Muscle of back (tissue), 11 donors: ENCODE measurements around the gene IL1B. TPM values are rescaled to one million over a fixed set of nuclear protein-coding genes. Genes with fewer than 3 reads are reported as not detected.

Experiments used
- DNase-seq, 3 donors: peaks; one replicate each; pipeline versions ENCODE4 v3.0.0 to v3.0.0-alpha.2; 2013
- polyA plus RNA-seq, 10 donors: library from polyadenylated mRNA; unstranded; fragments of 120-200 nt; gene quantifications; one replicate each; pipeline ENCODE4 v1.2.1, GENCODE V29; 2013; ENCODE audit not compliant: insufficient read length in 10 of 10

Gene IL1B
- polyA plus RNA-seq, 10 donors, result 0.34 to 4.9 (median 0.59) TPM; not detected in 1

DNA sequence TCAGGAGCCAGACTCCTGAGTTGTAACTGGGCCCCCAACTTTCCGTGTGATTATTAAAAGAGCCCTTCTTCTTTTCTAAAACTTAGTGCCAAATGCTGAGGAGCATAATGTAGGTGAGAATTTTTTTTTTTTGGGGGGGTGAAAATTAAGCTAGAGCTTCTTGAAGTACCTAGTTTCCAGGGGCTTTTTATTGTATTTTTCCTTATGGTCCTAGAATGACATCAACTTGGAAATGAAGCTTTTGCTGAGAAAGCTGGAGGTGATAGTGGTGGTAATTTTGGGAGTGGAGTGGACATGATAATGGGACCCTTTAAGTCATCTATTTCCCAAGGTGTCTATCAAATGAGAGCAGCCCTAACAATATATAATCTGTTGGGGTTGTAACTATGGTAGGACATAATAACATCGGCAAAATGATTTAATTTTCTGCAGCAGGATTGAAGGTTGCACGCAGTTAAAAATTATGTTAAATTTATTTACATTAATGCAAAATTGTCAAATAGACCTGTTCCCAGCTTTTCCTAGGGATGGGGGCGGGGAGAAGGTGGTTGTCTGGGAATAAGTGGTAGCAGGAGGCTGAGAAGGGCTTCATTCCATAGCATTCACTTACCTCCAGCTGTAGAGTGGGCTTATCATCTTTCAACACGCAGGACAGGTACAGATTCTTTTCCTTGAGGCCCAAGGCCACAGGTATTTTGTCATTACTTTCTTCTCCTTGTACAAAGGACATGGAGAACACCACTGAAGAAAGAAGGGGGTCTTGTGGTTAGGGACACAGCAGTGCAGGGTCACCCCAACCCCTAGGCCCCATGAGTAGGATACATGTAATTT lies 5.7 kb downstream of the IL1B start:
- DNase-seq, result no peak

DNA sequence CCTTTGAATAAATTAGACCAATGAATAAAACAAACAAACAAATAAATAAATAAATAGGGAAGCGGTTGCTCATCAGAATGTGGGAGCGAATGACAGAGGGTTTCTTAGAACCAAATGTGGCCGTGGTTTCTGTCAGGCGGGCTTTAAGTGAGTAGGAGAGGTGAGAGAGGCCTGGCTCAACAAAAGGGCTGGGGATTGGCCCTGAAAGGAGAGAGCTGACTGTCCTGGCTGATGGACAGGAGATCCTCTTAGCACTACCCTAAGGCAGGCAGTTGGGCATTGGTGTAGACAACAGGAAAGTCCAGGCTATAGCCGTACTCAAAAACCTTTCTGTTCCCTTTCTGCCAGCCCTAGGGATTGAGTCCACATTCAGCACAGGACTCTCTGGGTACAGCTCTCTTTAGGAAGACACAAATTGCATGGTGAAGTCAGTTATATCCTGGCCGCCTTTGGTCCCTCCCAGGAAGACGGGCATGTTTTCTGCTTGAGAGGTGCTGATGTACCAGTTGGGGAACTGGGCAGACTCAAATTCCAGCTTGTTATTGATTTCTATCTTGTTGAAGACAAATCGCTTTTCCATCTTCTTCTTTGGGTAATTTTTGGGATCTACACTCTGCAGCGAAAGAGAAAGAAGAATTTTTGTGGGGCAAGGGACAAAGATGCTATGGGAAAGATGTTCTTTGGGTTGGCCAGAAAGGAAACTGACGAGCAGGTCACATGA lies 6.5 kb downstream of the IL1B start:
- no peak for DNase-seq

DNA sequence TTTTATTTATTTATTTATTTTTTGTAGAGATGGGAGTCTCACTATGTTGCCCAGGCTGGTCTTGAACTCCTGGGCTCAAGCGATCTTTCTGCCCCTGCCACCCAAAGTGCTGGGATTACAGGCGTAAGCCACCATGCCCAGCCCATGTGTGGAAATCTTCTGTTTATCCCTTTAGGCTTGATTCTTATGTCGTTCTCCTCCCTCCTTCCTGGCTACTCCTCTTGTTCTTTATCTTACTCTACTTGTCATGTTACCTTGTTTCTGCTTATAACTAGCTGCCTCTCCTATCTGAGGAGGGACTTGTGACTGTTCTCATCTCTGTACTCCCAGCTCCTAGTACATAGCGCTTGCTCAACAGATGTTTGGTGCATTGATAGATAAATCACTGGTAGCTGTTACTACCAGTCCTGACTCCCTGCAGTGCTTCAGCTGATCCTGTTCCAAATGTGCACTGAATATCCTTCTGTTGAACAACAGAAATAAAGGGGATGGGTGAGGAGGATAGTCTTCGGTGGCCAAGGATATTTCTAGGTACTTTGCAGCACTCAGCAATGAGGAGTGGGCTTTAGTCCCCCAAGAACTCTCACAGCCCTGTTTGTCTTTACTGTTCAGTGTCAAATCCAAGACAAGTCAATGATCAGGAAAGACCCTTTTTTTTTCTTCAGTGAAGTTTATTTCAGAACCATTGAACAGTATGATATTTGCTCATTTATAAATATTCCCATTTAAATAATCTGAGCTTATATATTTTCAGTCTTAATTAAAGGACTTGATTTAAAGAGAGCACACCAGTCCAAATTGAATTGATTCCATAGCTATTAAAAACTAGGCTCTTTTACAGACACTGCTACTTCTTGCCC lies 7.2 kb downstream of the IL1B start:
- no peak for DNase-seq

DNA sequence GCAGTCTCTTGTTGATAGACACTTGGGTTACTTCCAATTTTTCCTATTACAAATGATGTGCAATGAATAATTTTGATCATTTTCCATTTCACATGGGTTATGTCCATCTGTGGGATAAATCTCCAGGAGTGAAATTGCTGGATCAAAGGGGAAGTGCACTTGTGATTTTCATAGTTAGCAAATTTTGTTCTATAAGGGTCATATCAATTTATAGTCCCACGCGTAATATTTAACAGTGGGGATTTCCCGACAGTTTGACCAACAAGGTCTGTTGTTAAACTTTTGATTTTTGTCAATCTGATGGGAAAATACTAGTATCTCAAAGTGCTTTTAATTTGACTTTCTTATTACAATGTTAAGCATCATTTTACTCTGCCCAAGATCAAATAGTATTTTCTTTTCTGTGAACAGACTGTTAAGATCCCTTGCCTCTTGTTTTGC lies 8.3 kb downstream of the IL1B start:
- DNase-seq, result no peak

DNA sequence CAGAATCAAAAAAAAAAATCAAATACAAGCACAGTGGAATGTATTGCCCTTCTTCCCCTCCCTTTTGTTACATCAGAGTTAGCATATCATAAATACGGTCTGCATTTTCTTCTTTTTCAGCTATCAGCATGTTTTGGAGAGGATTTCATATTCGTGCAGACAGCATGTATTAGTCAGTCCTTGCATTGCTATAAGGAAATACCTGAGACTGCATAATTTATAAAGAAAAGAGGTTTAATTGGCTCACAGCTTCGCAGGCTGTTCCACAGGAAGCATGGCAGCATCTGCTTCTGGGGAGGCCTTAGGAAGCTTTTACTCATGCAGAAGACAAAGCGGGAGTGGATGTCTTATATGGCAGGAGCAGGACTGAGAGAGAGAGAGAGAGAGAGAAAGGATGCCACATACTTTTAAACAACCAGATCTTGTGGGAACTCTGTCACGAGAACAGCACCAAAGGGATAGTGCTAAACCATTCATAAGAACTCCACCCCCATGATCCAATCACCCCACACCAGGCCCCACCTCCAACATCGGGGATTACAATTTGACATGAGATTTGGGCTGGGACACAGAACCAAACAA lies 8.9 kb downstream of the IL1B start:
- DNase-seq, result no peak

DNA sequence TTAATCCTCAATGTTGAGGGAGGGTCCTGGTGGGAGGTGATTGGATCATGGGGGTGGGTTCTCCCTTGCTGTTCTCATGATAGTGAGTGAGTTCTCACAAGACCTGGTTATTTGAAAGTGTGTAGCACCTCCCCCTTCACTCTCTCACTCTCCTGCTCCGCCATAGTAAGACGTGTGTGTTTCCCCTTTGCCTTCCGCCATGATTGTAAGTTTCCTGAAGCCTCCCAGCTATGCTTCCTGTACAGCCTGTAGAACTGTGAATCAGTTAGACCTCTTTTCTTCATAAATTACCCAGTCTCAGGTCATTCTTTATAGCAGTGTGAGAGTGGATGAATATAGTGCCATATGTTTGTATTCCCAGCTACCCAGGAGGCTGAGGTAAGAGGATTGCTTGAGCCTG lies 9.6 kb downstream of the IL1B start:
- DNase-seq, result no peak

DNA sequence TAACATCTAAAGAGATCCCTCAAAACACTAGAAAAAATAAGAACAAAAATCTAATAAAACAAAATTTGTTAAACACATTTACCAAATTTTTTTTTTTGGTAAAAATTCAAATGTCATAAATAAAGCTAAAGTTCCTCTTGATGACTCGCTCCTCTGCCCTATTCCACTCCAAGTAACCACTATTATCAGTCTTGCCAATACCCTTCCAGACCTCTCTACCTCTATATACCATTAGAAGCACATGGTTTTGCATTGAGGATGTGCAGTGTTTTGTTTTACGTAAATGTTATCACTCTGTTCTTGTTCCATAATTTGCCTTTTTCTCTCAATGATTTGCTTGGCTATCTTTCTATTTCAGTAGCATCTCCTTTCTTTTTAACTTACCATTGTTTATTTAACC lies 10.9 kb downstream of the IL1B start:
- DNase-seq, result no peak

DNA sequence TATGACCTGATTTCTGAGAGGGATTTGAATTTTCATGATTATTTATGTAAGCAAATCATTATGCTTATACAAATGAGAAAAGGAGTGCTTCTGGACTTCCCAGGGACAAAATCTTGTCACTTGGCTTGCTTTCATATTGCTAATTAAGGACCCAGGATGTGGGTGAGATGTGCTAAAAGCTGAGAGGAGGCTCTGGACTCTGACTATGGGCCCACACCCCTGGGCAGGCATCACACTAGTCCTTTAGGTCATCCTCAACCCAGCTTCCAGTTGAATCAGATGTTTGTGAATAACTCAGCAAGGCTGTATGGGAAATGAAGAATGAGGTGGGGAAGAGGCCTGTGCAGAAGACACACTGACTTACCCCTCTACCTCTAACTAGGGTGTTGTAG lies 11.9 kb downstream of the IL1B start:
- DNase-seq, result no peak

DNA sequence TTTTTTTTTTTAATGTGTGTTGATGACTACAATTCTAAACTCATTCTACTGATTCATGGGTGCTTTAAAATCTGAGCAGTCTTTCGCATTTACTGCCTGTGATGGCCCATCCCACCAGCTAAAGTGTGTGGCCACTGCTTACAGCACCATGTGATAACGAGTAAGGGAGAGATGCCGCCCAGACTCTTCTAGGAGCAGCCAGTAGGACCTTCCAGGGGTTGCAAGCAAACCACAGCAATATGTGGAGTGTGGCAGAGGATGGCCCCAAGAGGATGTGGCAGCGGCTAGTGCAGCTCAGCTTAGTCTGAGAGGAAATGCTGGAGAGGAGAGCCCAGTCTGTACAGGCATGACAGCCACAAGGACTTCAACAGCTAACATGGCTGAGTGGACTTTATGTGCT lies 14.9 kb downstream of the IL1B start:
- no peak for DNase-seq

DNA sequence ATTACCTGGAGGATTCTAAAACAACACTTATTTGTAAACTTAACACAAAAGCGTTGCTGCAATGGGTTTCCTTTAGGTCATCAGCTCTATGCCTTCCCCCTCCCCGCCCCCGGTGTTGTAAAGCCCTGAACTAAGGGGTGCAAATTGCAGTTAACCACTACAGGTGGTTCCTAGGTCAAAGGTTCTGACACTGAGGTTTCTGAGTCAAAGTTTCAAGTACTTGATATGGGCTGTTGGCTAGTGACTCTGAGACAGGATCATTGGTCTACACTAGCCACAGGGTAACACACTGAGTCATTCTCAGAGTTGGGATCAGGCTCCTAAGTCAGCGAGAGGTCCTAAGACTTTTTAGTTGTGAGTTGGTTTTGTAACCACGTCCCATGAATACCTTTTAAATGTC lies 15.4 kb downstream of the IL1B start:
- DNase-seq, result no peak

DNA sequence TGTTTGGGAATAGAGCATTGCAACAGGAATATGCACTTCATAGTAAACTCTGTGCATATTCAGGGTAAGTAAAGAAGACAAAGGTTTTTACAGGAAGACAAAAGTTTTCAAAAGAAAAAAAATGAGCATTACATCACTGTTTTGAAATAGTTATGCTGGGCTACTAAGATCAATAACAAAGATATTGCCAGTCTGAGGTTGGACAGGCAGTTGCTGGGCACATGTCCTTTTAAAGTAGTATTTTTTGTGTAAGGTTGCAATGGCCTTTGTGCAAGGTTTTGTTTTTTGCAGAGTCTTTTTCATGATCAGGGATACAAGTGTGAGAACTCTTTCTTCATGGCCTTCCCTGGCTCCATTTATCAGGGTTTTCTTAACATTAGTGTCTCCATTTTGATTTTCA lies 16.2 kb downstream of the IL1B start:
- DNase-seq, result no peak

DNA sequence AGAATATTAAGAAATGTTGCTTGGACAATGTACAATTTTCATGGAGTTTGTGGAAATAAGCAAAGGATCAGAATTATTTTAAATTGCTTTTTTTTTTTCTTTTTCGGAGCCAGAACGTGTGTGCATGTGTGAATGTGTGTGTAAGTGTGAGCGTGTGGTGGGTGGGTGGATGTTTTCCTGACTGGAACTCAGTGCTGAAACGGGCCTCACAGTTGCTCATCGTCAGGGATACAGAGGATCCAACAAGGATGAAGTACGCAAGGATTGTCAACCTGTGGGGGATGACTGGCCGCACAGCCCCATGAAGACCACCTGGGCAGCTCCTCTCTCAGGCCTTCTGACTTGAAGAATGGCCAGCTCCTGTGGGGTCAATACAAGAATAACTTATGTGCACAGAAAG lies 17.5 kb downstream of the IL1B start:
- DNase-seq, result no peak

DNA sequence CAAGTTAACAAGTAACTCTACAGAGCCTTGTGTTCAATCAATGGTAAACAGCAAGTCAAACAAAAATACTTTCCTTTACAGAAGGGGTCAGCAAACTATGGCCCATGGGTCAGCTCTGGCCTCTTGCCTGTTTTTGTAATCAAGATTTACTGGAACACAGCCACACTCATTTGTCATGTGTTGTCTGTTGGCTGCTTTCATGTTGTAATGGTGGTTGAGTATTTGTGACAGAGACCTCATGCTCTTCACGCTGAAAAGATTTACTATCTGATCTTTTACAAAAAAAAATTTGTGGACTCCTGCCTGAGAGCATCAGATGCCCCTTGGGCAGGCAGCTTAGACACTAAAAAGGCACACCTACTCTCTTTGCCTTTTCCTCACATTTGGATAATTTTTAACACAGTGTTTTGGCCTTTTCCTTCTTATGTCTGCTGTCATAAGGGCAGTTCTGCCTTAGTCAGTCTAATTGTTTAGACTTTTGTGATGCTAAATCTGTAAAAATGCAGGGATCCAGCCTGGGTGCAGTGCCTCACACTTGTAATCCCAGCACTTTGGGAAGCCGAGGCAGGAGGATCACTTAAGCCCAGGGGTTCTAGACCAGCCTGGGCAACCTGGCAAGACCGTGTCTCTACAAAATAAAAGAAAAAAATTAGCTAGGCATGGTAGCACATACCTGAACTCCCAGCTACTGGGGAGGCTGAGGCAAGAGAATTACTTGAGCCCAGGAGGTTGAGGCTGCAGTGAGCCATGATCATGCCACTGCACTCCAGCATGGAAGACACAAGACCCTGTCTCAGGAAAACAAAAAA lies 18.3 kb downstream of the IL1B start:
- DNase-seq, result no peak

DNA sequence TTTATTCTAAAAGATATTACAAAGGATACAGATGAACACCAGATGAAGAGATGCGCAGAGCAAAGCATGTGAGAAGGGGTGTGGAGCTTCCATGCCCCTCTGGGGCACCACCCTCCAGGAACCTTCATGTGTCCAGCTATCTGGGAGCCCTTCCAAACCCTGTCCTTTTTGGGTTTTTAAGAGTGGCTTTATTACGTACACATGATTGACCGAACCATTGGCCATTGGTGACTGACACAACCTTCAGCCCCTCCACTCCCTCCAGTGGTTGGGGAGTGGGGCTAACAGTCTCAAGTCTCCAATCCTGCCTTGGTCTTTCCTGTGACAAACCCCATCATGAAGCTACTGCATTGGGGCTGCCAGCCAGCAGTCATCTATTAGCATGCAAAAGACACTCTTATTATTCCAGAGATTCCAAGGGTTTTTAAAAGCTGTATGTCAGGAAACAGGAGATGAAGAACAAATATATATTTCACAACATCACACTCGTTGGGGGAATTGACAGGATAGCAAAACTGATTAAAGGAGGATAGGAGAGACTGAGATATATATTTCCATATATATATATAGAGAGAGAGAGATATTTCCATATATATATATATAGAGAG lies 19.4 kb downstream of the IL1B start:
- no peak for DNase-seq

DNA sequence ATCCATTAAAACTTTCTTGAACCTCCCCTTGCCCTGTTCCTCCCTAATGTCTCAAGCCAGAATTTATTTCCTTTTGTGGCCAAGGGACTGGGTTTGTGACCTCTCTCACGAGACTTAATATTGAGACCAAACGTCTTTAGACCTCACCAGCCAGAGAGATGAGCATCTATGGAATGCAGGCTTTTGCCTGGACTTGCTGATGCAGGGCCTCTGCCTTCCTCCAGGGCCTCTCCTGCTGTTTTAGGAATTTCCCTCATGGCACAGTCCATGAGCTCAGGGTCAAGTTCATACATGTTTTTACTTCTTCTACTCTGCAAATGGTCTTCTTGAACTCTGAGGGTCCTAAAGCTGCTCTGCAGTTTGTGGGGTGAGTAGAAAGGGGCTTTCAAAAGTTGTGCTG lies 22.3 kb downstream of the IL1B start:
- no peak for DNase-seq

DNA sequence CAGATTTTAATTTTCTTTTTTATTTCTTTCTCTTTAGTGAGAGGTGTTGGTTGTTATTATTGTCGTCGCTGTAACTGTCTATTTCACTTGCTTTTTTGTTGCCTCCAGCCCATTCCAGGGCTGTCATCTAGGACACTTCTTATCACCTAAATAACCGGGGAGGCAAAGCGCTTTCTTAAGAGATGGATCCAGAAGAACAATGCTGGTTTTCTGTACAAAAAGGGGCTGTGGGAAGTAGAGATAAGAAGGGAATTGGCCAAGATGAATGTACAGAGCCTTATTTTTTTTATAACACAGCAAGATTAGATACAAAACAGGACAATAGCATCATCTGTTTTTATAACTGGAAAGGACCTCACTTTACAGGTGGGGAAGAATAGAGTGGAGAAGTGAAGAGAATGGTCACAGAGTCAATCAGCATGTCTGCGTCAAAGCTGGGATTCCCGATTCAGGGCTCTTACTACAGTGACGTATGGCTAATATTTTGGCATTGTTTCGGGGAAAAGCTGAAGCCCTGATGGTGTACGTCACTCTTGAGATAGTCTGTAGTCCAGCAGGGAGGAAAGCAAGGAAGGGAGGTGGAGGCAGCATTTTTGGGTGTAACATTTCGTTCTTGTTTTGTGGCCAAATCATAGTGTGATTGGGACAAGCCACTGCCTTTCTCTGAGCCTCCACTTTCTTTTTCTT lies 23.2 kb downstream of the IL1B start:
- no peak for DNase-seq

DNA sequence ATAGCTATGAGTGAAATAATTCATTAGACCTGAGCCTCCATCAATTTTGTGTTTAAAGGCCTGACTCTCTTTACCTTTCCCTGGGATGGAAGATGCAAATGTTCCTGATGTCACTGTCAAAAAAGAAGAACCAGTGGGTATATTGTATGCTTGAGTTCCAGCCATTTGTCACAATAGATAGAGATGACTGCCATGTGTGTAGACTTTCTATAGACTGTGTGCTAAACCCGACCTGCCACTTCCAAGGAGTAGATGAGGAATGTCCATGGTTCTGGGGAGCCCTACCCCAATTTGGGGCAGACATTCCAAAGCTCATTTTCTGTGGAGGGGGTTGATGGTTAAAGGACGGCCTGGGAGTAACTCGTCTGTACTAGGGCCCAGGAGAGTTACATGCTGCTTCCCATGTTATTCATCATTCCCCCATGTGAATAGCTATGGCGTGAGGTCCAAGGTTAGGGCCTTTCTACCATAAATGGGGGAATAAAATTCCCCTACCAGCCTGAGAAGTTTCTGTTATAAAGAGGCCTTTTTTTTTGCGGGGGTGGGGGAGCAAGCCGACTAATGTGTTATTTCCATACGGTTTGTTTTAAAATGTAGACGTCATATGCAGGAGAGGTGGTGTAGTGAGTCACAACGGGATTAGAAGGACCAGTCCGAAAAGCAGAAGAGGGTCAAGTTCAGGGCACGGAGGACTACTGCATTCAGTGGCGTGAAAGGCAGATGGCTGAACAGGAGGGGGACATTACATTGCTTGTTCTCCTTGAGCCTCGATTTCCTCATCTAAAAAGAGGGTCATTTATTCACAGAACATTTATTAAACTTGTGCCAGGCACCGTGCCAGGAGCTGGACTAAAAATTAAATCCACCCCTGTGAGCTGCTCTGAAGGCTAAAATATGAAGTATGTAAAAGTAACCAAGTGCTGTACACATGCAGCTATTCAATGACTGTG lies 24.0 kb downstream of the IL1B start:
- peak; percentile 12 to 78 (median 43) for DNase-seq

DNA sequence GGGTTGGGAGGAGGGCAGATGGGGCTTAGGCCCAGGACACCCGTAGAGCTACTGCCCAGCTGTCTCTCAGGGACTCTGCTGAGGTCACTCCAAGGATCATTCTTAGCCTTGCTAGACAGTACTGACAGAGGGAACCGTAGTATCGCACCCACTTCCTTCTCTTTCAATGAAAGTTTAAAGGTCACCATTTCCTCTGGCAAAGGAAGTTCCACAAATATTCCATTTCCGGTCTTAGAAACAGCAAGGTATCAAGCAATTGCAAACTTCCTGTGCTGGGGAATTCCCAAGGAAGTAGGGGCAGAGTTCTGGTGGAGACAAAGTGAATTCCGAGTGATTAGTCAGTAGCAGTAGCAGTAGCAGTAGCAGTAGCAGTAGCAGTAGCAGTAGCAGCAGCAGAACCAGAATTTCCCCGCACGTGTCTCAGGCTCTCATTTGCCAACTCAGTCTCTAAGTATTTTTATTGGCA lies 24.7 kb downstream of the IL1B start:
- DNase-seq, result peak; percentile 17 to 83 (median 56)
